ENCODE results near the gene SYT5. TPM values are rescaled to one million over a fixed set of nuclear protein-coding genes. Genes with fewer than 3 reads are reported as not detected.

SYT5 gene
- total and polyA plus RNA-seq, 2 donors, result 0.74 to 0.77 TPM

DNA sequence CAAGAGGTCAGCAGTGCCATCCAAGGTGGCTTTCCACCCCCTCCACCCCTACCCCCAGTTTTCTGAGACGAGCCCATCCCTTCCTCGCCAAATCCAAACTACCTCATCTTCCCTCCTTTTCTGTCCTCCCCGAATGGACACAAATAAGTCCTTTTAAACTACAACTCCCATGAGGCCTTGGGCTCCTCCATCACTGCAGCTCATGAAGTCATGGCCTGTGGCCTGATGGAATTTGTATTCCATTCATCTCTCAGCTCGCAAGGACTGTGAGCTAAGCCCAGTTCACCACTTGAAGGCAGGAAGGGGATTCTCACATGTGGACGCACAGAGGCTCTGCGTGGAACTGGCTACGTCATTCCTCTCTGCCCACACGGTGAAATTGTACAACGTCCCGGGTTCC, 16.7 kb upstream of the SYT5 start:
- DNase-seq (ENCODE audit: extremely low spot score), result no peak
- WGBS, result 84% methylated on average over 10 of the region's 10 CpGs
- no peaks in the 10 kb centered on the region for H3K36me3 ChIP-seq (ENCODE audit: insufficient read depth)
- no peak overlapping the region for H3K4me3 ChIP-seq (ENCODE audit: low read depth, low read length)
- H3K4me1 ChIP-seq (ENCODE audit: insufficient read depth), result no peaks in the 10 kb centered on the region
- no peak overlapping the region for H3K27ac ChIP-seq (ENCODE audit: low read depth)

DNA sequence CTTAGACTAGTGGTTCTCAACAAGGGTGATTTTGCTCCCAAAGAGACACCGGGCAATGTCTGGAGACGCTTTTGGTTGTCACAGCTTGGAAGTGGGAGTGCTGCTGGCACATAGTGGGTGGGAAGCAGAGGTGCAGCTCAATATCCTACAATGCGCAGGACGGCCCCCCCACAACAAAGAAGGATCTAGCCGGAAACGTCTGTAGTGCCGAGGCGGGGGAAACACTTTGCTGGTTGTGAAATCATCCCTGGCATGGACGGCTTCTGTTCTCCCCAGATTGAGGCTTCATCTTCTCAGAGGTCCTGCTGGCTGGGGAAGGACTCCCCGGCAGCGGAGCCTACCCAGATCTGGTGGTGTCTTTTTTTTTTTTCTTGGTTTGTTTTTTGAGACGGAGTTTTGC, 13.4 kb upstream of the SYT5 start:
- no peaks in the 10 kb centered on the region for H3K4me1 ChIP-seq (ENCODE audit: insufficient read depth)
- H3K27ac ChIP-seq (ENCODE audit: low read depth), result no peak overlapping the region

DNA sequence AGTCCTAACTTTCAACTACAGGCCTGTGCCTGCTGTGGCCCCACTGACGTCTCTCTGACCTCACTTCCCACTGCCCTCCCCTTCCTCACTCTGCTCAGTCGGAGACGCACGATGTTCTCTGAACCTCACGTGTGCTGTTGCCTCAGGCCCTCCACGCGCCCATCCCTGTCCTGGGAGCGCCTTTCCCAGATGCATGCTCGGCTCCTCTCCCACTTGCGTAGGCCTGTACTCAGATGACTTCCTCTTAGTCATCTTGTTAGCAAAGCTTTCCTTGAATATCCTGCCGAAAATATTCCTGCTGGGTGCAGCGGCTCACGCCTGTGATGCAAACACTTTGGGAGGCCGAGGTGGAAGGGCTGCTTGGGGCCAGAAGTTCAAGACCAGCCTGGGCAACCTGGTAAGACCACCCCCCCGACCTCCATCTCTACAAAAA, 9.3 kb upstream of the SYT5 start:
- no peaks in the 10 kb centered on the region for H3K36me3 ChIP-seq (ENCODE audit: insufficient read depth)
- no peaks in the 10 kb centered on the region for H3K4me1 ChIP-seq (ENCODE audit: insufficient read depth)
- 55% methylated on average over 15 of the region's 15 CpGs for WGBS
- no peak overlapping the region for H3K4me3 ChIP-seq (ENCODE audit: low read depth, low read length)
- DNase-seq (ENCODE audit: extremely low spot score), result no peak
- H3K27ac ChIP-seq (ENCODE audit: low read depth), result no peak overlapping the region

More for the DNA sequence above, 13.4 kb upstream of the SYT5 start:
- Histone ChIP-seq H3K4me3 (ENCODE audit: low read depth, low read length) (no peak overlapping the region), H3K36me3 (ENCODE audit: insufficient read depth) (no peaks in the 10 kb centered on the region)
- DNase-seq (ENCODE audit: extremely low spot score), result no peak
- WGBS, result 77% methylated on average over 12 of the region's 12 CpGs

DNA sequence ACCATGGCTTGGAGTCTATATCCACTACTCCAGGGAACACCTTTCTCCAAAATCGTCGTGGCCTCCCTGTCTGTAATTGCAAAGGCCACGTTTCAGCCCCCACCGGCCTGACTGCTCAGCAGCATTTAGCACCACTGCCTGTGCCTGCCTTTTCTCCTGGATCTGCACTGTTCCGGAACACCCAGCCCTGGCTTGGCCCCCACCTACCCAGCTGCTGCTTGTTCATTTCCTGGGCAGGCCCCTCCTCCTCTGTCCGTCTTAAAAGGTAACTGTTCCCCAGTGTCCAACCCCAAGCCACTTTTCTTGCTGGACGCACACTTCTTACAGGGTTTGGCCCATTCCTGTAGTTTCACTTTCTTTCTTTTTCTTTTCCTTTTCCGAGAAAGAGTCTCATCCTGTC, 8.5 kb upstream of the SYT5 start:
- no peaks in the 10 kb centered on the region for H3K4me1 ChIP-seq (ENCODE audit: insufficient read depth)
- no peaks in the 10 kb centered on the region for H3K36me3 ChIP-seq (ENCODE audit: insufficient read depth)
- no peak overlapping the region for H3K4me3 ChIP-seq (ENCODE audit: low read depth, low read length)
- no peak for DNase-seq (ENCODE audit: extremely low spot score)
- WGBS, result 64% methylated on average over 8 of the region's 8 CpGs
- no peak overlapping the region for H3K27ac ChIP-seq (ENCODE audit: low read depth)

DNA sequence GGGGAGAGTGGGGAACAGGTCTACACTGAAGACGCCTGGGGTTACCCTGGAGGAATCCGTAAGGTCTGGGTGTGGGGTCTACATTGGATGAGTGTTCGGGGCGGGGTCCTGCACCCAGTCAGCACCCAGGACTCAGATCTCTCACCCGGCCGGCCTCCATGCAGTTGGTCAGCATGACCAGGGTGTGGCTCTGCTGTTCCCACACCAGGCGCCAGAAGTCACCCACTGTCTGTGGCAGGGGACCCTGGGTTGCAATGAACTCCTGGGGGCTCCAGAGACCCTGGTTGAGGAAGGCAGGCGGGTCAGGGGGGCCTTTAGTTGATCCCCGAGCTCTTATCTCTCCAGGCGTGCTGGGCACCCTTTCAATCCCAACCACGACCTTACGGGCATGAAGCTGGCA, 6.0 kb upstream of the SYT5 start:
- 74% methylated on average over 12 of the region's 12 CpGs for WGBS
- no peak for DNase-seq (ENCODE audit: extremely low spot score)
- Histone ChIP-seq H3K27ac (ENCODE audit: low read depth) (no peak overlapping the region), H3K4me1 (ENCODE audit: insufficient read depth) (no peaks in the 10 kb centered on the region), H3K36me3 (ENCODE audit: insufficient read depth) (no peaks in the 10 kb centered on the region), H3K4me3 (ENCODE audit: low read depth, low read length) (no peak overlapping the region)

DNA sequence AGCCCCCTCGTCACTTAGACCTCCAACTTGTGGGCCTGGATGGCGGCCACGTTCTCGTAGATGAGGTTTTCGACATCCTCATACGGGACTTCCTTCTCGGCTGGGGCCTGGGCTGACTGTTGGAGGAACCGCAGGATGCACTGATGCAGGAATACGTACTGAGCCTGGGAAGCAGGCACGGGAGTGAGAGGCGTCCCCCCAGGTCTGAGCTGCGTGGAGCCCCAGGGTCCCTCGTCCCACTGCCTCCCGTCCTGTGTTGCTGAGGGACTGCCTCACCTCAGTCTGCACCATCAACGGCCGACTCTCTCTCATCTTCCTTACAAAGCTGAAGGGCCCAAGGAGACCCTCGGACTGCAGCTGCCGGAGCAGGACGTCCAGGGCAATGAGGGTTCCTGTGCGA, 1.7 kb upstream of the SYT5 start:
- DNase-seq (ENCODE audit: extremely low spot score), result no peak
- no peak overlapping the region for H3K27ac ChIP-seq (ENCODE audit: low read depth)
- WGBS, result 68% methylated on average over 20 of the region's 20 CpGs
- H3K36me3 ChIP-seq (ENCODE audit: insufficient read depth), result no peaks in the 10 kb centered on the region
- no peak overlapping the region for H3K4me3 ChIP-seq (ENCODE audit: low read depth, low read length)
- H3K4me1 ChIP-seq (ENCODE audit: insufficient read depth), result no peaks in the 10 kb centered on the region

DNA sequence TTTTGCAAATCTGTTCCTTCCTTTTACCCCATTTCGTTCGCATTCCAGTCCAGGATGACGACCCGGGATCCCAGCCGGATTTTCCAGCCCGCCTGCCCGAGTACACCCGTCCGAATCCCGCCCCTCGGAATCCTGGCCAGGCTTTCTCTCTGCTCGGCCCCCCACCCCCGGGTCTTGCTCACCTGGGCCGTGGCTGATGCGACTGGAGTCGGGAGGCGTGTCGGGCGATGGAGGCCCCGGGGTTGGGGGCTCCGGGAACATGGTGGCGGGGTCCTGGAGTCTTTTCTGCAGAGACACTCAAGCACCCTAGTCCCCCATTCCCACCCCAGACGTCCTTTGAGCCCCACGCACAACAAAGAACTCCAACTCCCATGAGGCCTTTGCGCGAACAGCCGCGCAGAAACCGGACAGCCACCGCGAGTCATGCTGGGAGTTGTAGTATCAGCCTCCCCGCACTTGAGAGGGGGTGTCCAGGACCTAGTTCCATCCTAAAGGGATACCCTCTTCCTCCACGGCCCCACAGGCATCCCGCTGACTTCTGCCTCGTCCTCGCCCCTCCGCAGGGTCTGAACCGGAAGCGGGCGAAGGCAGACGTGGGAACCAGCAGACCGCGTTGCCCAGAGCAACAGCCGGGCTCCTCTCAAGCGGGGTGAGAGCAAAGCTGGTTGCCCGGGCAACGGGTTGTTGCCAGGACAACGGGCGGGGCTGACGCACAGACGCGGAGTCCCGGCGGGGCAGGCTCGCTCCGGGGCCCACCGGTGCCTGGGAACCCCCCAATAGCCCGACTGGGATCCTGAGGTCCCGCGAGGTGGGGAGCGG, 1.1 kb downstream of the SYT5 start:
- Histone ChIP-seq H3K4me3 (ENCODE audit: low read depth, low read length) (no peak overlapping the region), H3K36me3 (ENCODE audit: insufficient read depth) (no peaks in the 10 kb centered on the region), H3K4me1 (ENCODE audit: insufficient read depth) (no peaks in the 10 kb centered on the region), H3K27ac (ENCODE audit: low read depth) (no peak overlapping the region)
- peak; percentile 31 for DNase-seq (ENCODE audit: extremely low spot score)
- 3% methylated on average over 61 of the region's 61 CpGs for WGBS

DNA sequence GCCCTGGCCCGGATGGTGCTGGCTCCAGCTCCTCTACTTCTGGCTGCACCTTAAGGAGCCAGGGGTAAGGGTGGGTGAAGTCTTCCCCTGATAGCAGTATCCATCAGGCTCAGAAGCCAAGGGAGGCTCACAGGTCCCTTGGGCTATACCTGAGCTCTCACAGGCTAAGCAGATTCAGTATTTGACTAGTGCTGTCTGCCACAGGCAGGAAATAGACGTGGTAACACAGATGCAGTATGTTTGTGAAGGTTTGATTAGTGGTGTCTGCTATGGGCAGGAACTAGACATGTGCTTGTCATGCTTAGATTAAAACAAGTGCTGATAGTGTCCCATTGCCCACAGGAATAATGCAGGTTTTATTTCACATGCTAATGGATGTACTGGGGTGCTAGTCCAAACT, 4.0 kb downstream of the SYT5 start:
- no peak for DNase-seq (ENCODE audit: extremely low spot score)
- 41% methylated on average over 2 of the region's 2 CpGs for WGBS
- H3K27ac ChIP-seq (ENCODE audit: low read depth), result no peak overlapping the region
- no peak overlapping the region for H3K4me3 ChIP-seq (ENCODE audit: low read depth, low read length)
- H3K36me3 ChIP-seq (ENCODE audit: insufficient read depth), result no peaks in the 10 kb centered on the region
- H3K4me1 ChIP-seq (ENCODE audit: insufficient read depth), result no peaks in the 10 kb centered on the region

DNA sequence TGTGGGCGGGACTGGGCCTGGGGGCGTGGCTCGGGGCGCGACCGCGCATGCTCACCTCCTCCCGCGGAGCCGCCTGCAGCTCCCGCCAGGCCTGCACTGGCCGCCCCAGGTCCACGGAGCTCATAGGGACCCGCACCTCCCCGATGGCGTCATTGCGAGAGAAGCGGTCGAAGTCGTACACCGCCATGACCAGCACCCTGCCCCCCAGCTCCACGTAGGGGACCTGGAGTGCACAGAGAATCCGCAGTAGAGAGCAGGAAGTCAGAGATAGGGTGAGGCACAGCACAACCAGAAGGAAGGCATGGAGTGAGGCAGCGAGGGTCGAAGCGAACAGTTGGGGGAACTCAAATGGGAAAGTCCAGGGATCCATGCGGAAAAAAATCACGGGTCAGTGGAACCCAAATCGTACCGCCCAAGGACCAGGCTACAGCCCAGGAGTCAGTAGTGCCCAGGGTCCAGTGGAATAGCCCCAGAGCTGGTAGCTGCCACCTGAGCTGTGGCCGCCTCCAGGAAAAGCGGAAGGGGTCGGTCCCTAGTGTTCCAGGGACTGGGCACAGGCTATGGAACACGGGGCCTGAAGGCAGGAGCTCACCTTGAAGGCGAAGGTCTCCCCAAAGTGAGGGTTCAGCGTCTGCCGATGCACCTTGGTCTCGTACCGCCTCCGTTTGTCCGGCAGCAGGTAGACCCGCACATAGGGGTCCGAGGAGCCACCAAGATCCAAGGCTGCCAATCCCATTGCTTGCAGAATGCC, 4.8 kb downstream of the SYT5 start:
- no peak overlapping the region for H3K4me3 ChIP-seq (ENCODE audit: low read depth, low read length)
- no peak for DNase-seq (ENCODE audit: extremely low spot score)
- H3K27ac ChIP-seq (ENCODE audit: low read depth), result no peak overlapping the region
- no peaks in the 10 kb centered on the region for H3K36me3 ChIP-seq (ENCODE audit: insufficient read depth)
- WGBS, result 57% methylated on average over 43 of the region's 43 CpGs
- no peaks in the 10 kb centered on the region for H3K4me1 ChIP-seq (ENCODE audit: insufficient read depth)

DNA sequence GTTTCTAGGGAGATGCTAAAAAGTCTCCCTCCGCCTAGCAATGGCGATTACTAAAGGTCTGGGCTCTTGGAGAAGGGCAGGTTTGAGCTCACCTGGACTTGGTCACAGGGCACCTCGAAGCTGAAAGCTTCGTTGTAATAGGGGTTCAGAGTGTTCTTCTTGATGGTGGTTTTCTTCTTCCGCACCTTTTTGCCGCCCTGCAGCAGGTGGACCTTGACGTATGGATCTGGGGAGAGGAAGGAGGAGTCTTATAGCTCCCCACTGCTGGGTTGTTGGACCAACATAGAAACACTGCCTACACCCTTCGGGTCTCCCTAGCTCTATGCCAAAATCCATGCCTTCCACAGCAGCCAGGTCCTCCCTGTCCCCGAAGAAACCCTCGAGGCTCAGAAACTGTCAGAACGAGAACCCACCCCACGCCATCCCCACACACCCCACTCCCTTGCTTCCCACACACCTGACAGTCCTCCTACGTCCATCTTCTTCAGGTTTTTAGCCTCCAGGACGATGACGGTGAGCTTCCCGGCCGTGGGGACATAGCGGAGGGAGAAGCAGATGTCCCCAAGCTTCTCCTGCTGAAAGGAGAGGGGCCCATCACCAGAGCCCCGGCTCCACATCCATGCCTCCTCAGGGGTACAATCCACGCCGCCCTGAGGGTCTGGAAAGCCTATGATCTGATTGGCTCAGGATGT, 5.5 kb downstream of the SYT5 start:
- Histone ChIP-seq H3K4me3 (ENCODE audit: low read depth, low read length) (no peak overlapping the region), H3K27ac (ENCODE audit: low read depth) (no peak overlapping the region), H3K36me3 (ENCODE audit: insufficient read depth) (no peaks in the 10 kb centered on the region), H3K4me1 (ENCODE audit: insufficient read depth) (no peaks in the 10 kb centered on the region)
- no peak for DNase-seq (ENCODE audit: extremely low spot score)
- 59% methylated on average over 21 of the region's 21 CpGs for WGBS

DNA sequence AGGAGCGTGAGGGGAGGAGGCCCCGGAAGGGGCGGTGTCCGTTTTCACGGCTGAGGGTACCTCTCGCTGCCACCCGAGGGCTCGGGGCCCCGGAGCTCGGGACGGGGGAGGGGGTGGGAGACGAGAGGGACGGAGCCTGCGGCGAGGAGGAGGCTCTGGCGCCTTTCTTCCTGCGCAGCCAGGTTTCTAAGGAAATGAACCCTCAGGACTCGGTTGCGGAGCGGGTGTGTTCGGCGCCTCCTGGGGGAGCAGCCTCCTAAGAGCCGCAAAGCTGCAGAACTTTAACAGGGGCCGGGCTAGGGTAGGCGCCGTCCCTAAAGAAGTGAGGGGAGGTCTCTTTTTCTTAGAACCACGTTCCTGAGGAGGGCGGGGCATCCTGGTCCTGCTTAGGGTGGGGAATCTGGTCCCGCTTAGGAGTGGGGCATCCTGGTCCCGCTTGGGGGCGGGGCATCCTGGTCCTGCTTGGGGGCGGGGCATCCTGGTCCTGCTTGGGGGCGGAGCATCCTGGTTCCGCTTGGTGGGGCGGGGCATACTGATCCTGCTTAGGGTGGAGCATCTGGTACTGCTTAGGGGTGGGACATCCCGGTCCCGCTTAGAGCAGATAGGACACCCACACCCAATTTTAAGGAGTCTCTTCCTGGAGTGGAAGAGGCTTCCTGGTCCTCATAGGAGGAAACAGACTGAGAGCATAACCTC, 6.2 kb downstream of the SYT5 start:
- H3K4me1 ChIP-seq (ENCODE audit: insufficient read depth), result no peaks in the 10 kb centered on the region
- WGBS, result under 1% methylated on average over 37 of the region's 37 CpGs
- peak overlapping the region; percentile 10 for H3K4me3 ChIP-seq (ENCODE audit: low read depth, low read length)
- no peaks in the 10 kb centered on the region for H3K36me3 ChIP-seq (ENCODE audit: insufficient read depth)
- DNase-seq (ENCODE audit: extremely low spot score), result no peak
- H3K27ac ChIP-seq (ENCODE audit: low read depth), result no peak overlapping the region

DNA sequence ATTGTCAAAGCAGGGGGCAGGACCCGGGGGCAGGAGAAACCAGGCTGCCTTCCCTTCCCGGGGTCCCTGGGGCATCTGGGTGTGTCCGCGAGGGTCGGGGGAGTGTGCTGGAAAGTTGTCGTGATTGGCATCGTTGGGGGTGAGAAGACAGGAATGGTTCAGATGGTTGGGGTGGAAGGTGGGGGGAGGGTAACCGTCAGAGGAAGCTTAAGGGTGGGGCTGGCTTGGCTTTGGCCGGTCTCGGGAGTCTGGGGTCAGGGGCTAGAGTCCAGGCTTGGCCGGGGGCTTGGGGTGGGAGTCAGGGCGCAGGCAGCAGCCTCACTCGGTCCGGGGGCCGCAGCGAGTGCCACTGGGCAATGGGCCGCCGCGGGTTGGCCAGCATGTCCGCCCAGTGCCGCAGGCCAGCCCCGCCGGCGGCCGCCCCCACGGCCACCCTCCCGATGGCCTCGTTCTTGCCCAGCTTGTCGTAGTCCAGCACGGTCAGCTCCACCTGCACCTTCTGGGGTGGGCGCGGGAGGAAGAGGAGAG, 6.8 kb downstream of the SYT5 start:
- WGBS, result 2% methylated on average over 32 of the region's 32 CpGs
- Histone ChIP-seq H3K27ac (ENCODE audit: low read depth) (no peak overlapping the region), H3K4me3 (ENCODE audit: low read depth, low read length) (peak overlapping the region; percentile 10), H3K36me3 (ENCODE audit: insufficient read depth) (no peaks in the 10 kb centered on the region), H3K4me1 (ENCODE audit: insufficient read depth) (no peaks in the 10 kb centered on the region)
- DNase-seq (ENCODE audit: extremely low spot score), result no peak

DNA sequence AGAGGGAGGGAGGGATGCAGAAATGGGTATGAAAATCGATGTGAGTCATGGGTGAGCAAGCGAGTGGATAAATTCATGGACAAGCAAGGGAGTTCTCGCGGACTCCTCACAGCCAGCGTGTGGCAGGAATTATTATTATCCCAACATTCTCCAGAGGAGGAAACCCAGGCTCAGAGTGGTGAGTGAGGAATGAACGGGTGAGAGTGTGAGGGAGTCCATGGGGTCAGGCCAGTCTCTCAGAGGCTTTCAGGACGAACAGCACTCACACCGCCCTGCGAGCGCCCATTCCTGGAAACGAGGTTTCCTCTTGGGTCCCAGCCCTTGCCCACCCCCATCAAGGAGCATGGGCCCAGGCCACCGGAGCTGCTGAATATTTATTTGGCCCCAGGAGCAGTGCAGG, 7.3 kb downstream of the SYT5 start:
- Histone ChIP-seq H3K27ac (ENCODE audit: low read depth) (no peak overlapping the region), H3K4me1 (ENCODE audit: insufficient read depth) (no peaks in the 10 kb centered on the region), H3K4me3 (ENCODE audit: low read depth, low read length) (no peak overlapping the region), H3K36me3 (ENCODE audit: insufficient read depth) (no peaks in the 10 kb centered on the region)
- WGBS, result 11% methylated on average over 12 of the region's 12 CpGs
- no peak for DNase-seq (ENCODE audit: extremely low spot score)
